ENCODE results near the gene MYLK. TPM values are rescaled to one million over a fixed set of nuclear protein-coding genes. Genes with fewer than 3 reads are reported as not detected.

MYLK gene
- total RNA-seq, 1 donor from 2014 or later = 50.5 TPM

DNA sequence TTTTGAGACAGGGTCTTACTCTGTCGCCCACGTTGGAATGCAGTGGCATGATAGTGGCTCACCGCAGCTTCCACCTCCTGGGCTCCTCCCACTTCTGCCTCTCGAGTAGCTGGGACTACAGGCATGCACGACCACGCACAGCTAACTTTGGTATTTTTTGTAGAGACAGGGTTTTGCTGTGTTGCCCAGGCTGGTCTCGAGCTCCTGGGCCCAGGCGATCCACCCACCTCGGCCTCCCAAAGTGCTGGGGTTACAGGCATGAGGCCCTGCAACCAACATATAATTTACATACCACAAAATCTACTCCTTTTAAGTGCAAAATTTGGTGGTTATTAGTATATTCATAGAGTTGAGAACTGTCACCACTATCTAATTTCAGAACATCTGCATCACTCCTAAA is 45.2 kb upstream of the MYLK start:
- no peak overlapping the region for H3K4me2 ChIP-seq (ENCODE audit: low read length)
- Mint-ChIP-seq H3K4me1 (ENCODE audit: low read depth, unreplicated experiment) (no peaks in the 10 kb centered on the region), H3K27me3 (ENCODE audit: low read depth, unreplicated experiment) (no peaks in the 10 kb centered on the region), H3K27ac (ENCODE audit: unreplicated experiment) (no peak overlapping the region), H3K9me3 (ENCODE audit: unreplicated experiment) (no peaks in the 10 kb centered on the region), H3K36me3 (ENCODE audit: low read depth, unreplicated experiment) (peaks cover 6% of the 10 kb centered on the region), H3K4me3 (ENCODE audit: unreplicated experiment) (no peak overlapping the region)
- no peak overlapping the region for H3K4me3 ChIP-seq (ENCODE audit: insufficient read depth, low read depth, low read length)
- H3K27ac ChIP-seq (ENCODE audit: low read depth, low read length) = no peak overlapping the region
- no peaks in the 10 kb centered on the region for H3K79me2 ChIP-seq (ENCODE audit: insufficient read depth, low read length)
- FAIRE-seq (no peak), DNase-seq (ENCODE audit: low read depth) (no peak)
- no peak for TF ChIP-seq EZH2 (IDR thresholded peaks at IDR 0.05; ENCODE audit: insufficient read depth, low read length)
- TF ChIP-seq, protein P1, sequence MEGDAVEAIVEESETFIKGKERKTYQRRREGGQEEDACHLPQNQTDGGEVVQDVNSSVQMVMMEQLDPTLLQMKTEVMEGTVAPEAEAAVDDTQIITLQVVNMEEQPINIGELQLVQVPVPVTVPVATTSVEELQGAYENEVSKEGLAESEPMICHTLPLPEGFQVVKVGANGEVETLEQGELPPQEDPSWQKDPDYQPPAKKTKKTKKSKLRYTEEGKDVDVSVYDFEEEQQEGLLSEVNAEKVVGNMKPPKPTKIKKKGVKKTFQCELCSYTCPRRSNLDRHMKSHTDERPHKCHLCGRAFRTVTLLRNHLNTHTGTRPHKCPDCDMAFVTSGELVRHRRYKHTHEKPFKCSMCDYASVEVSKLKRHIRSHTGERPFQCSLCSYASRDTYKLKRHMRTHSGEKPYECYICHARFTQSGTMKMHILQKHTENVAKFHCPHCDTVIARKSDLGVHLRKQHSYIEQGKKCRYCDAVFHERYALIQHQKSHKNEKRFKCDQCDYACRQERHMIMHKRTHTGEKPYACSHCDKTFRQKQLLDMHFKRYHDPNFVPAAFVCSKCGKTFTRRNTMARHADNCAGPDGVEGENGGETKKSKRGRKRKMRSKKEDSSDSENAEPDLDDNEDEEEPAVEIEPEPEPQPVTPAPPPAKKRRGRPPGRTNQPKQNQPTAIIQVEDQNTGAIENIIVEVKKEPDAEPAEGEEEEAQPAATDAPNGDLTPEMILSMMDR (IDR thresholded peaks at IDR 0.05; ENCODE audit: insufficient read depth, low read depth, low read length) = no peak
- H3K36me3 ChIP-seq (ENCODE audit: insufficient read depth, low read length) = peaks cover 31% of the 10 kb centered on the region
- H3K9ac ChIP-seq (ENCODE audit: low read length) = no peak overlapping the region
- H2AFZ ChIP-seq (ENCODE audit: low read depth, low read length) = no peak overlapping the region
- no peaks in the 10 kb centered on the region for H4K20me1 ChIP-seq (ENCODE audit: insufficient read depth, low read length)
- H3K9me3 ChIP-seq (ENCODE audit: insufficient read depth, low read depth, low read length) = no peaks in the 10 kb centered on the region
- no peaks in the 10 kb centered on the region for H3K27me3 ChIP-seq (ENCODE audit: insufficient read depth, low read length)
- H3K4me1 ChIP-seq (ENCODE audit: insufficient read depth, low read length) = no peaks in the 10 kb centered on the region

DNA sequence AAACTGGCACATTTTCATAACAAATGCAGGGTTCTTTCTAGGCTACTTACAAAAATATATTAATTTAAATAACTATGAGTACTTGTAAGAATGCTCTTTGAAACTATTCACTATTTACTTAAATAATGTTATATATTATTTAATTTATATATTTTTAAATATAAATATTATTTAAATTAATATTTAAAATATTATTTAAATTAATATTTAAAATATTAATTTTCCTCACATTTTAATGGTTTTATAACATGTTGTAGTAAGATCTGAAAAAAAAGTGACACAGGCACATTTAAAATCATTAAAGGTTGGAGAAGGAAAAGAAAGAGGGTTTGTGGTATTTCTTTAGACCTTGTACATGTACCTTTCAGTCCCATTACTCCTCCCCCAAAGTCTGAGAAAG is 42.3 kb upstream of the MYLK start:
- Mint-ChIP-seq H3K4me1 (ENCODE audit: low read depth, unreplicated experiment) (no peaks in the 10 kb centered on the region), H3K4me3 (ENCODE audit: unreplicated experiment) (no peak overlapping the region), H3K9me3 (ENCODE audit: unreplicated experiment) (peaks cover 13% of the 10 kb centered on the region), H3K27me3 (ENCODE audit: low read depth, unreplicated experiment) (no peaks in the 10 kb centered on the region), H3K36me3 (ENCODE audit: low read depth, unreplicated experiment) (peaks cover 25% of the 10 kb centered on the region), H3K27ac (ENCODE audit: unreplicated experiment) (no peak overlapping the region)
- no peak overlapping the region for H3K4me3 ChIP-seq (ENCODE audit: insufficient read depth, low read depth, low read length)
- H4K20me1 ChIP-seq (ENCODE audit: insufficient read depth, low read length) = no peaks in the 10 kb centered on the region
- DNase-seq (ENCODE audit: low read depth) (no peak), FAIRE-seq (no peak)
- H3K4me2 ChIP-seq (ENCODE audit: low read length) = no peak overlapping the region
- peaks cover 25% of the 10 kb centered on the region for H3K36me3 ChIP-seq (ENCODE audit: insufficient read depth, low read length)
- no peak overlapping the region for H3K27ac ChIP-seq (ENCODE audit: low read depth, low read length)
- no peaks in the 10 kb centered on the region for H3K79me2 ChIP-seq (ENCODE audit: insufficient read depth, low read length)
- no peak overlapping the region for H2AFZ ChIP-seq (ENCODE audit: low read depth, low read length)
- no peaks in the 10 kb centered on the region for H3K27me3 ChIP-seq (ENCODE audit: insufficient read depth, low read length)
- no peak overlapping the region for H3K9ac ChIP-seq (ENCODE audit: low read length)
- H3K4me1 ChIP-seq (ENCODE audit: insufficient read depth, low read length) = no peaks in the 10 kb centered on the region
- TF ChIP-seq, protein P1 (IDR thresholded peaks at IDR 0.05; ENCODE audit: insufficient read depth, low read depth, low read length) = no peak
- TF ChIP-seq EZH2 (IDR thresholded peaks at IDR 0.05; ENCODE audit: insufficient read depth, low read length) = no peak
- peaks cover 3% of the 10 kb centered on the region for H3K9me3 ChIP-seq (ENCODE audit: insufficient read depth, low read depth, low read length)

DNA sequence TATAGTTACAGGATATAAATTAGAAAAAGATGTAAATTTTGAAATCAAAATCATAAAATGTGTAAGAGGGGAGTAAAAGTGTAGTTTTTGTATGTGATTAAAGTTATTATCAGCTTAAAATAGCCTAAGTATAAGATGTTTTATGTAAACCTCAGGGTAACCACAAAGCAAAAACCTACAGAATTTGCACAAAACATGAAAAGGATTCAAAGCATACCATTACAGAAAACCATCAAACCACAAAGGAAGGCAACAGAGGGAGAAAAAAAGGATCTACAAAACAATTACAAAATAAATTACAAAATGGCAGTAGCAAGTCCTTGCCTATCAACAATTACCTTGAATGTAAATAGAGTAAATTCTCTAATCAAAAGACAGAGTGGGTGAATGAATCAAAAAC is 36.7 kb upstream of the MYLK start:
- Histone ChIP-seq H3K4me1 (ENCODE audit: insufficient read depth, low read length) (no peaks in the 10 kb centered on the region), H3K4me3 (ENCODE audit: insufficient read depth, low read depth, low read length) (no peak overlapping the region), H3K36me3 (ENCODE audit: insufficient read depth, low read length) (peaks cover 26% of the 10 kb centered on the region), H3K27me3 (ENCODE audit: insufficient read depth, low read length) (no peaks in the 10 kb centered on the region), H3K4me2 (ENCODE audit: low read length) (no peak overlapping the region), H3K79me2 (ENCODE audit: insufficient read depth, low read length) (peaks cover 4% of the 10 kb centered on the region), H3K27ac (ENCODE audit: low read depth, low read length) (no peak overlapping the region), H3K9ac (ENCODE audit: low read length) (no peak overlapping the region), H2AFZ (ENCODE audit: low read depth, low read length) (no peak overlapping the region), H3K9me3 (ENCODE audit: insufficient read depth, low read depth, low read length) (peaks cover 3% of the 10 kb centered on the region), H4K20me1 (ENCODE audit: insufficient read depth, low read length) (no peaks in the 10 kb centered on the region)
- Mint-ChIP-seq H3K9me3 (ENCODE audit: unreplicated experiment) (peaks cover 27% of the 10 kb centered on the region), H3K4me1 (ENCODE audit: low read depth, unreplicated experiment) (peaks cover 5% of the 10 kb centered on the region), H3K36me3 (ENCODE audit: low read depth, unreplicated experiment) (peaks cover 38% of the 10 kb centered on the region), H3K4me3 (ENCODE audit: unreplicated experiment) (no peak overlapping the region), H3K27me3 (ENCODE audit: low read depth, unreplicated experiment) (no peaks in the 10 kb centered on the region), H3K27ac (ENCODE audit: unreplicated experiment) (no peak overlapping the region)
- FAIRE-seq = no peak
- TF ChIP-seq, protein P1 (IDR thresholded peaks at IDR 0.05; ENCODE audit: insufficient read depth, low read depth, low read length) = no peak
- no peak for TF ChIP-seq EZH2 (IDR thresholded peaks at IDR 0.05; ENCODE audit: insufficient read depth, low read length)
- DNase-seq (ENCODE audit: low read depth) = peak; percentile 5

Measured in astrocyte (in vitro differentiated cells and primary cell).